GM10266 (cell line): Measurements from ENCODE around the gene ZNF213.

Experiments
- DNase-seq: peaks from one replicate; pipeline ENCODE4 v3.0.0; 2012; ENCODE audit errors: extremely low spot score
- TF ChIP-seq, protein P1 (sequence below): IDR thresholded peaks from 2 replicates; pipeline ENCODE4 v1.5.1; 2012; ENCODE audit warnings: mild to moderate bottlenecking, low read depth; ENCODE audit not compliant: control insufficient read depth, insufficient read depth; ENCODE audit errors: missing control alignments

Gene ZNF213

DNA sequence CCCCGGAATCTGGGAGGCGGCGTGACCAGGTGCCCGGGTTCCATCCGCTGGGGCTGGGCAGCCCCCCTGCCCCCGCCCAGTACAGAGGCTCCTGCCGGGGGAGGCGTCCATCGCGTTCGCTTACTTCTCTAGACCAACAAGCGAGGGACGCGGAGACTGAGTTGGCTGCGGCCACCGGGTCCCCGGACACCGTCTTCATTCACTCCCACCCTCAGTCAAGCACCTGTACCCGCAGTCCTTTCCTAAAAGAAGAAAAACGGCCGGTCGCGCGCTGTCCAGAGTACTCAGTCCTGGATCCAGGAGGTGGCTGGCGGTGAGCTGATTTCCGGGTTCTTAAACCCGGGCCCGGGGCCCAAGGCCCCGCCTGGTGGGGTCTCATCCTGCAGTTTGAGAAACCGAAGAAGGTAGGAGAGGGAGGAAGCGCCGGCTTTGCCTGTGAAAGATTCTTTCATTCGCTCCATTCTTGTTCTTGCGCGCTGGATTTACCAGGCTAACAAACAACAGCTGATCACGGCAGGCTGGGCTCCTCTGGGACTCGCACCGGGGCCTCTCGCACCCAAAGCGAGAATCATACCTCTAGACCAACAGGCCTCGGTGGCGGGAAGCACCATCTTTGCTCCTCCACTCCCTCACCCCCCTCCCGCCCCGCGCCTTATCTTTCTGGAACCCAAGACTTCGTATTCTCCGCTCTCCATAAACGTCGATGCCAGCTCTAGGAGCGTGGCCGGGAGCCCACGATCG, 35.8 kb downstream of the ZNF213 start:
- TF ChIP-seq, protein P1, sequence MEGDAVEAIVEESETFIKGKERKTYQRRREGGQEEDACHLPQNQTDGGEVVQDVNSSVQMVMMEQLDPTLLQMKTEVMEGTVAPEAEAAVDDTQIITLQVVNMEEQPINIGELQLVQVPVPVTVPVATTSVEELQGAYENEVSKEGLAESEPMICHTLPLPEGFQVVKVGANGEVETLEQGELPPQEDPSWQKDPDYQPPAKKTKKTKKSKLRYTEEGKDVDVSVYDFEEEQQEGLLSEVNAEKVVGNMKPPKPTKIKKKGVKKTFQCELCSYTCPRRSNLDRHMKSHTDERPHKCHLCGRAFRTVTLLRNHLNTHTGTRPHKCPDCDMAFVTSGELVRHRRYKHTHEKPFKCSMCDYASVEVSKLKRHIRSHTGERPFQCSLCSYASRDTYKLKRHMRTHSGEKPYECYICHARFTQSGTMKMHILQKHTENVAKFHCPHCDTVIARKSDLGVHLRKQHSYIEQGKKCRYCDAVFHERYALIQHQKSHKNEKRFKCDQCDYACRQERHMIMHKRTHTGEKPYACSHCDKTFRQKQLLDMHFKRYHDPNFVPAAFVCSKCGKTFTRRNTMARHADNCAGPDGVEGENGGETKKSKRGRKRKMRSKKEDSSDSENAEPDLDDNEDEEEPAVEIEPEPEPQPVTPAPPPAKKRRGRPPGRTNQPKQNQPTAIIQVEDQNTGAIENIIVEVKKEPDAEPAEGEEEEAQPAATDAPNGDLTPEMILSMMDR, result no peak

DNA sequence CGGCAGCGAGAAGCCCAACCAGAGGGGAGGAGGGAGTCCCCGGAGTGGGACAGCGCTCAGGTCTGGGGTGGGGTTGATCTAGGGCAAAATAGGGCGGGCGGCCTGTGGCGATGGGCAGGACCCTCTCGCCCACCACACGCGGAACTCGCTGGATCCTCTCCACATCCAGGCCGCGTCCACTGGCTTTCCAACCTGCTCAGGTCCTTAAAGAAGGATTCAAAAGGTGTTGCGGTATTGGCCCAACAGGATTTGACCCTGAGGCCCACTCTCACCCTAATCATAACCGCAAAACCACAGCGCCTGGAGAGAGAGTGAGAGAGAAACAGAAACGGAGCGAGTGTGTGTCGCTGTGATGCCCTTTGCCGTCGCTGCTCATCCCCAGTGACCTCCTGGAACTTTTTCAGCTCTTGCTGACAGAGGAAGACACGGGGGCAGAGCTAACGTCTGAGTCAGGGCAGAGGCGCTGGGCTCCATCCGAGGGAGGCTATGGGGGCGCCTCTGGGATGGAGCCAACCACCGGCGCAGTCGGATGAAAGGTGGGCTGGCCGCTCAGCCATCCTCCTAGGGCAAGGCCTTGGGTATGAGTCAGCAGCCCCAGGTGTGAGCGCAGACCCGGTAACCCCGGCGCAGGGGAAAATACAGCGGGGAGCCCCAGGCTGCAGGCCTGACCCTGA, 36.5 kb downstream of the ZNF213 start:
- TF ChIP-seq, protein P1, result no peak
- DNase-seq, result peak; percentile 59

More for the DNA sequence above, 35.8 kb downstream of the ZNF213 start:
- no peak for DNase-seq

DNA sequence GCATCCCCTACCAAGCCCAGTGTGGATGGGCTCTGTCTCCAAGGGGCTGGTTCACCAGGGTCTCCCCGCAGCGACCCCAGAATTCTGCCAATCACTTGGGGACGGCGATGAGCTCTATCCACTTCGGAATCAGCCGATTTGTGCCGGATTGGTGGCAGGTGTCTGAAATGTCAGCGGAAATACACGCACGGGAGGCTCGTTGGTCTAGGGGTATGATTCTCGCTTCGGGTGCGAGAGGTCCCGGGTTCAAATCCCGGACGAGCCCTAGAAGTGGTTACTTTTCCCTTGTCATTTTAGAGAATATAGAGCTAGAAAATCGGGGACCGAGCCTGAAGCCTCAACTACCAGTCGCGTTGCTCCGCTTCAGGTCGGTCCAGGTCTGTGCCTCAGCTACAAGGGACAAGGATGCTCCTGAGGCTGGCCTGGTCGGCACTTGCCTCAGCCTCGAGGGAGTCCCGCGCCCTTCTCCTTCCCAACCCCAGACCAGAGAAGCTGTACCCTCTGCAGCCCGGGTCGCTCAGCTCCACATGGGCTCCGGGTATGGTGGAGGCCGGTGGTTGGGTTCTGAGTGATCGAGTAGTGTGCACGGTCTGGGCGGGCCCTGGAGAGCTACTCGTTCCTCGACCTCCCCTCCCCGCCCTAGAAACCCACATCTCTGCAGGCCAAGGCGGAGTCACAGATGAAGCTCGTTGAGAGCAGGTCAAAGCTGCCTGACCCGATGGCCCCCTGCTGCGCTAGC, 37.2 kb downstream of the ZNF213 start:
- no peak for DNase-seq
- TF ChIP-seq, protein P1, result no peak

DNA sequence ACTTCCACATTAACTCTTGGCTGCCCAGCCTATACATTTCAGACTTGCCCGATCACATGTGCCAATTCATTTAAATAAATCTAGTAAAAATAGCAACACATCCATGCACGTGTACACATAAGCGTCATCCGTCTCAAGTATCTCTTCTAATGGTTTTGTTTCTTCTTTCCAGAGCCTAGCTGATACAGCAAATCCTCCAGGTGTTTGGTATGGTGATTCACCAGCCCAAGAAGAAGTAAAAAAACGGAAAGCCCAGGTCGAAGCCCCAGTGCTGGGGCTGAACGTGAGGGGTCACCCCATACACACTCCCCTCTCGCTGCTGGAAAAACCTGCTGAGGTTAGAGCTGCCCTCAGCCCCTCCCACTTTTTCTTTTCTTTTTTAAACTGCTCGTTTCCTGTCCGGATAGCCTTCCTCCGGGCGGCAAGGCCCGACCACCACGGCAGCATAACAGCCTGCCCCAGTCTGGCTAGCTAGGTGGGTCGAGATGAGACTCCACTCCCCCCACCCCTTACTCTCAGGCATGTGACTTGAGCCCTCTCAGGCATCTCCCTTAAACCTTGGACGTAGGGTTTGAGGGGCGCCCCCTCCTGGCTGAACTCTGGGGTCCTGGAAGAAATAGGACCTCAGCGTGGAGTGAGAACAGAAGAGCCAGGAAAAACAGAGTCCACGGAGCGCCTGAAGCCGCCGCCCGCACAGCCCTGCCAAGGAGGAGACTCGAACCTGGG, 39.2 kb downstream of the ZNF213 start:
- TF ChIP-seq, protein P1, result peak; percentile 59
- peak; percentile 66 for DNase-seq

DNA sequence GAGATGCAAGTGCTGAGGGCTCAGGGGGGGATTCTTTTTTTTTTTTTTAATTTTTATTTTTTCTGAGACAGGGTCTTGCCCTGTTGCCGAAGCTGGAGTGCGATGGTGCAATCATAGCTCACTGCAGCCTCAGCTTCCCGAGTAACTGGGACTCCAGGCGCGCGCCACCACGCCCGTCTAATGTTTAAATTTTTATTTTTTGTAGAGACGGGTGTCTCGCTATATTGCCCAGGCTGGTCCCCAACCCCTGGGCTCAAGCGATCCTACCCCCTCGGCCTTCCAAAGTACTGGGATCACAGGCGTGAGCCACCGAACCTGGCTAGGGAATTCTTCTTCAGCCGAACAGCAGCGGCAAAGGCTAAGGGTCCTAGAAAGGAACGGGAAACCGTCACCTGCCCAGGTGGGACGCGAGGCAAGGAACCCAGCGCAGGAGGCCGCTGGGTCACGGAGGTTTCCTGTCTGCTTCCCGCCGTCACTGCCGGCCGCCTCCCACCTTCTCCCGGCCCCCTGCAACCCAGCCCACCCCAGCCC, 39.9 kb downstream of the ZNF213 start:
- TF ChIP-seq, protein P1, result no peak
- DNase-seq, result no peak

DNA sequence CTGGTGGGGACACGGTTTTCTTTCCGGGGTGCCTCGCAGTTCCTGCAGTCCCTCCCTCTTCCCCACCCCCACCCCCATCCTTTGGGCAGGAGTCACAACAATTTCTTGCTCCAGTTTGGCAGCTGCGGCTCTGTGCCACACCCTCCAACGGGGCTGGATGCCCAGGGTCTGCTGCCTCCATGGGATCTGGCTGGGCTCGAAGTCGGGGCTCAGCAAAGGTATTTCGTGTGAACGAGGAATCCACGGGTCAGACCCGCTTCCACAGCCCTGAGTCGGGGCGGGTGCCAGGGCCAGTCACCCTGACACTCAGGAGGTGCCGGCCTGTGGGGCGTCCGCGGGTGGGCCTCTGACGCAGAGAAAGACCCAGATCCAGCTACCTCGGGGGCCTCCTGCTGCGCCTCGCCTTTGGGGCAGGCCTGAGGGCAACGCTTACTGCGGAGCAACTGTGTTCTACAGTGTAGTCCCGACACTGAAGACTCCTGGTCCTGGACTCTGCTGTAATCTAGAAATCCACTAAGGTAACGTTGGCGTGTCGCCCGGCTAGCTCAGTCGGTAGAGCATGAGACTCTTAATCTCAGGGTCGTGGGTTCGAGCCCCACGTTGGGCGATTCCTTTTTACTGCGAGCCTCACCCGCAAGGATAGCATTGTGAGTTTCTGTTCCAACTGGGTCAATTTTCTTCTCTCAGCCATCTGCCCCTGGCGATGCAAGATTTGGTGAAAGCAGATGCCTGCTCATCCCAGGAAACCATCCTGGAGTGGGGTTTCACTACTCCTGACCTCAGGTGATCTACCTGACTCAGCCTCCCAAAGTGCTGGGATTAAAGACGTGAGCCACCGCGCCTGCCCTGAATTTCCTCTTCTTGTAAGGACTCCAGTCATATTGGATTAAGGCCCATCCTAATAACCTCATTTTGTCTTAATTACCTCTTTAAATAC, 40.6 kb downstream of the ZNF213 start:
- DNase-seq, result no peak
- TF ChIP-seq, protein P1, result no peak
